OCI-LY7 (cell line): ENCODE data around the gene NEAT1. TPM values are rescaled to one million over a fixed set of nuclear protein-coding genes. Genes with fewer than 3 reads are reported as not detected.

Source experiments
- BruUV-seq: library from RNA; stranded (reverse); fragments of 400-500 nt; replicated peaks from 2 replicates; lab custom pipeline; 2021; lab: Mats Ljungman, UMichigan
- CTCF ChIA-PET: fragments of 300-600 bp; sonication (Branson Sonifier 250); formaldehyde crosslinking; loops from one replicate; lab custom pipeline; 2022; ENCODE audit warnings: antibody characterized with exemption; ENCODE audit not compliant: unreplicated experiment; lab: Charles Lee
- POLR2A ChIA-PET: fragments of 300-600 bp; sonication (Branson Sonifier 250); formaldehyde crosslinking; loops from one replicate; lab custom pipeline; 2022; ENCODE audit warnings: antibody characterized with exemption; lab: Charles Lee
- DNase-seq: peaks from one replicate; pipeline ENCODE4 v3.0.0-alpha.2; 2015; ENCODE audit warnings: low spot score
- H2AFZ ChIP-seq: fragments of 200-600 bp; sonication (generic), shearing (Covaris generic); 2 replicates; pipeline ENCODE4 v1.6.1; 2014; ENCODE audit warnings: mild to moderate bottlenecking, antibody characterized with exemption, low read length, moderate library complexity
- H3K27ac ChIP-seq: fragments of 200-600 bp; sonication (generic); 2 replicates; pipeline ENCODE4 v1.5.1; 2014; ENCODE audit warnings: mixed run types, low read depth, mild to moderate bottlenecking, moderate library complexity, low read length, inconsistent platforms; ENCODE audit not compliant: poor library complexity, severe bottlenecking
- H3K36me3 ChIP-seq: fragments of 200-600 bp; sonication (generic); 2 replicates; pipeline ENCODE4 v1.6.1; 2014; ENCODE audit warnings: mild to moderate bottlenecking, antibody characterized with exemption, low read length, moderate library complexity, mixed read lengths; ENCODE audit not compliant: insufficient read depth
- H3K4me1 ChIP-seq: fragments of 200-600 bp; sonication (generic); 2 replicates; pipeline ENCODE4 v1.5.1; 2014; ENCODE audit warnings: mild to moderate bottlenecking, low read length; ENCODE audit not compliant: insufficient read depth, poor library complexity, severe bottlenecking
- H3K4me2 ChIP-seq: fragments of 200-600 bp; sonication (generic); 2 replicates; pipeline ENCODE4 v1.6.1; 2014; ENCODE audit warnings: mild to moderate bottlenecking, low read length
- H3K4me3 ChIP-seq: fragments of 200-600 bp; sonication (generic); 2 replicates; pipeline ENCODE4 v1.5.1; 2014; ENCODE audit warnings: mild to moderate bottlenecking, low read depth, low read length; ENCODE audit not compliant: poor library complexity, severe bottlenecking
- H3K79me2 ChIP-seq: fragments of 200-600 bp; sonication (generic); 2 replicates; pipeline ENCODE4 v1.6.1; 2016; ENCODE audit warnings: low read depth, mild to moderate bottlenecking, low read length, moderate library complexity, mixed read lengths; ENCODE audit not compliant: insufficient read depth
- H3K9me2 ChIP-seq: fragments of 200-600 bp; sonication (generic); 2 replicates; pipeline ENCODE4 v1.6.1; 2016; ENCODE audit warnings: mild to moderate bottlenecking, low read length, mixed read lengths; ENCODE audit not compliant: insufficient read depth
- H3K9me3 ChIP-seq: fragments of 200-600 bp; sonication (generic); 2 replicates; pipeline ENCODE4 v1.6.1; 2014; ENCODE audit warnings: mild to moderate bottlenecking, mixed run types, low read length, mixed read lengths
- H4K20me1 ChIP-seq: fragments of 200-600 bp; sonication (generic); 2 replicates; pipeline ENCODE4 v1.6.1; 2014; ENCODE audit warnings: mild to moderate bottlenecking, antibody characterized with exemption, low read length, moderate library complexity, mixed read lengths; ENCODE audit not compliant: insufficient read depth
- CTCF ChIP-seq: fragments of 200-600 bp; sonication (generic); conservative IDR thresholded peaks from 2 replicates; pipeline ENCODE4 v1.5.1; 2014; ENCODE audit warnings: mild to moderate bottlenecking, antibody characterized with exemption, low read length, moderate library complexity, mixed read lengths
- EZH2phosphoT487 ChIP-seq: fragments of 200-600 bp; sonication (generic); IDR thresholded peaks from 2 replicates; pipeline ENCODE4 v1.6.1; 2018; ENCODE audit warnings: low read depth, borderline replicate concordance, mild to moderate bottlenecking, mixed run types, antibody characterized with exemption, low read length, moderate library complexity, mixed read lengths
- intact Hi-C: fragments of 100-400 bp; cut with micrococcal nuclease; formaldehyde crosslinking; loops from one replicate; pipeline ENCODE4 v1.10.0; 2022; ENCODE audit not compliant: unreplicated experiment
- total RNA-seq, 2 experiments: library from RNA; depleted of rRNA in 1 of 2; stranded (reverse); fragments of >200 nt in 1 of 2; shearing (Covaris generic) in 1 of 2; gene quantifications; 2 replicates each; pipeline ENCODE4 v1.2.3, GENCODE V29; 2014 to 2022

NEAT1 gene
- total RNA-seq, 2 experiments from 2014 or later, result 30.1 to 440 TPM

DNA sequence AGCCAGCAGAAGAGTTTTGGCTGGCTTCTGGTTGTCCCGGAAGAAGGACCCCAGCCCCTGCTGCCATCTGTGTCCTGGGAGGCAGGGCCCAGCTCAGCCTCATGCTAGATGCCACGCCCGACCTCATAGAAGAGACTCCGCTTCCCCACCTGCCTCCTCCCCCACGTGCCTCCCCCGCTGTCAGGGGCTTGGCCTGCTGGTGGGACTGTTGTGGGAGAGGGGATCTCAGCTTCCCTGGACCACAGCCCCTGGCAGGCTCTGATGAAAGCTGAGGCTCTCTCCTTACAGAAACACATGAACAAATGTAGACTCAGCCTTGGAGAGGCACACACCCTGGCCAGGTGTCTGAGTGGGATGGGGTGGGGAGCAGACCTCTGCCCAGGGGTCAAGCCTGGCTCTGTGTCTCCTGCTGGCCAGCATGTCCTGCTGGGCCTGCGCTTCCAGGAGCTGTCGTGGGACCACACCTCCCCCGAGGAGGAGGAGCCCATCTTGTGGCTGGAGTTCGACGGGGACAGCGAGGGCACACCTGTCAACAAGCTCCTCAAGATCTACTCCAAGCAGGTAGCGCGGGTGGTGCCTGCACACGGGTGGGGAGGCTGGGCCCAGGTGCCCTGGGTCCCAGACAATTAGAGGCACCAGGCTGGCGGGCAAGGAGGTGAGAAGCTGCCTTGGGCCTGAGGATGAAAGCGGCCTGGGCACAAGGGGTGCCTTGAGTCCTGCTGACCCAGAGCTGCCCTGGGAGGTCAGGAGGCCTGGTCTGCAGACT, 22.1 kb upstream of the NEAT1 start:
- no TSS peak for BruUV-seq
- no peaks in the 10 kb centered on the region for H3K79me2 ChIP-seq
- H3K4me3 ChIP-seq, result no peak overlapping the region
- no peak overlapping the region for H2AFZ ChIP-seq
- H4K20me1 ChIP-seq, result 0 out of 2 replicates have a peak, but pooled peaks cover 4% of the 10 kb centered on the region
- no peak for DNase-seq
- ChIA-PET POLR2A (no interaction called here), CTCF (no interaction called here)
- no peak overlapping the region for H3K4me2 ChIP-seq
- H3K9me2 ChIP-seq, result no peaks in the 10 kb centered on the region
- H3K4me1 ChIP-seq, result peaks cover 38% of the 10 kb centered on the region
- TF ChIP-seq EZH2phosphoT487, result no peak
- TF ChIP-seq CTCF, result no peak
- H3K9me3 ChIP-seq, result no peaks in the 10 kb centered on the region
- intact Hi-C loops, result no loop called here
- H3K36me3 ChIP-seq, result peaks cover 64% of the 10 kb centered on the region
- H3K27ac ChIP-seq, result no peak overlapping the region

DNA sequence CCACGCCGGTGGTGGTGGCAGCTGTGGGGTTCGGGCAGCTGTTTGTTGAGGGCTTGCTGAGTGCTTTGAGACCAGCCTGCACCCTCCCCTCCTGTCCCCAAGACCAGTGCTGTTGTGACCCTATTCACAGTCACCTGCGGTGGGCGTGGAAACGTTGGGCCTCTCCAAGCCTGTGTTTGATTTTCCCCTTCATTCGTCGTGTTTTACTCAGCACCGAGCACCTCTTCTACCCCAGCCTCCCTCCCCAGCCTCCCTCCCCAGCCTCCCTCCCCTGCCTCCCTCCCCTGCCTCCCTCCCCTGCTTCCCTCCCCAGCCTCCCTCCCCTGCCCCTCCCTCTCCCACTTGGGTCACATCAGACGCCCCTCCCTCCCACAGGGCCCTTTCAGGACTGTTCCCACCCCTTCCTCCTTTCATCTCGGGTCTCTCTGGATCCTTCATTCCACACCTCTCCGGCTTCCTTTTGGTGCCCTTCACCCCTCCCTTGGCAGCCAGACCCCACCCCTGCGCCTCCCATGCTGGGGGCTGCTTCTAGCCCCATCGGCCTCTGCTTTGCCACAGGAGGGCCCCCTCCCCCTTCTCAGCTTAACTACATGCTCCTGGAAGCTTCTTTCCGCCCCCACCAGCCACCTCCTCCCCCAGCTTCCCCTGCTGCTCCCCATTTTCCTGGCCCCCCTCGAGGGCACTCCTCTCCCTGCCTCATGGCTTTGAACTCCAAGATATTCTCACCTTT, 21.4 kb upstream of the NEAT1 start:
- POLR2A ChIA-PET, result interaction anchor here (0.7 to 1.3 kb wide), 2 partner anchors 8 to 105 kb away, joined by 3 read pairs; no protein-coding TSS in a partner anchor

More for the DNA sequence above, 21.4 kb upstream of the NEAT1 start:
- Histone ChIP-seq H4K20me1 (0 out of 2 replicates have a peak, but pooled peaks cover 4% of the 10 kb centered on the region), H3K36me3 (peaks cover 65% of the 10 kb centered on the region), H3K9me2 (no peaks in the 10 kb centered on the region), H3K9me3 (no peaks in the 10 kb centered on the region), H3K4me2 (no peak overlapping the region), H3K27ac (no peak overlapping the region), H3K79me2 (no peaks in the 10 kb centered on the region), H2AFZ (no peak overlapping the region), H3K4me1 (peaks cover 38% of the 10 kb centered on the region), H3K4me3 (no peak overlapping the region)
- CTCF ChIA-PET, result no interaction called here
- DNase-seq, result no peak
- BruUV-seq, result no TSS peak
- TF ChIP-seq EZH2phosphoT487 (no peak), CTCF (0 out of 2 replicates have a peak, but pooled peaks have one; percentile 23)
- intact Hi-C loops, result no loop called here
